NT2/D1 (cell line): ENCODE results near the gene DNMT3A.

Experiments
- YY1 ChIP-seq: IDR thresholded peaks from 2 replicates; pipeline ENCODE4 v1.6.1; 2011; ENCODE audit not compliant: insufficient read length, insufficient read depth
- ZNF274 ChIP-seq: IDR thresholded peaks from 2 replicates; pipeline ENCODE4 v1.6.1; 2011; ENCODE audit warnings: mild to moderate bottlenecking, low read depth, low read length

GRCh38 chr2:25343187-25343825 lies 1.6 kb upstream of the DNMT3A start:
- no peak for TF ChIP-seq ZNF274
- no peak for TF ChIP-seq YY1
